Caki2 (cell line): ENCODE results near the gene LIPG. TPM values are rescaled to one million over a fixed set of nuclear protein-coding genes. Genes with fewer than 3 reads are reported as not detected.
"Not testable (repeated sequence)": the region's sequence is repeated elsewhere in the genome, so short reads cannot be mapped to it uniquely, and the experiment has no call there.

Source experiments
- DNase-seq: peaks from one replicate; pipeline ENCODE4 v3.0.0-alpha.2; 2015; ENCODE audit warnings: low read depth
- in situ Hi-C: cut with HindIII; loops from 2 replicates; pipeline ENCODE4 v1.10.0; 2016; ENCODE audit warnings: low sequenced_read_pairs, low pct_unique_long_range_greater_than_20kb, mixed read lengths
- total RNA-seq: library from RNA; depleted of rRNA; stranded (reverse); fragments of >200 nt; shearing (Covaris generic); gene quantifications from 2 replicates; pipeline ENCODE4 v1.2.3, GENCODE V29; 2014; ENCODE audit warnings: low replicate concordance

Gene LIPG
- total RNA-seq, 1 experiment from 2014 or later = 4.5 TPM

DNA sequence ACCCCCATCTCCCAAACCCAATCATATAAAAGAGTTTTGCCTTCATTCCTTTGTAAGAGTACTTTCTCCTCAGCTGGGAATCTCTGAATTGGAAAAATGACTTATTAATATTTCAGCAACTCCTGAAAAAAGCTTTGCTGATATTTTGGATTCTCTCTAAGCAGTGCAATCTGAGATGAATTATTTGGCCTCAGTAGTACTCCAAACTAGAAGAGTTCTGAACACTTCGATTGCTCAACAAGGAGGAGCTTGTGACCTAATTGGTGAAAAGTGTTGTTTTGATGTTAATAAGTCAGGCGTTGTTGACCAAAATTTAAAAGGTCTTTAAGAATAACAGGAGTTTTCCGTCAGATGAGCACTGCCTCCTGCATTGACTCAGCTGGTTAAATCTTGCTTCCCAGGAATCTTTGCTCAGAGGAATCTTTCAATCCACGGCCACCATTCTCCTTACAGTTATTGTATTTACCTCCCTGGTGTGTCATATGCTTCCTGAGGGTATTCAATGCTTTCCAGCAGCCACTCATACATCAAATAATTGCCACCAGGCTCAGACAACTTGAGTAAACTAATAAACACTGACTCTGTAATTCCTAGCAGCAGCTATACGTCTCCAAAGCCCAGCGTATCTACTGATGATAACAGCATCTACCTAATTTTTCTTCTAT is 24.5 kb upstream of the LIPG start:
- in situ Hi-C loops = no loop called here
- no peak for DNase-seq

- DNase-seq = no peak
- in situ Hi-C loops = no loop called here
Measured at GRCh38 chr18:49544362-49544761, 17.5 kb upstream of the LIPG start.

GRCh38 chr18:49546278-49546677 is 15.6 kb upstream of the LIPG start:
- in situ Hi-C loops = no loop called here
- DNase-seq = no peak

DNA sequence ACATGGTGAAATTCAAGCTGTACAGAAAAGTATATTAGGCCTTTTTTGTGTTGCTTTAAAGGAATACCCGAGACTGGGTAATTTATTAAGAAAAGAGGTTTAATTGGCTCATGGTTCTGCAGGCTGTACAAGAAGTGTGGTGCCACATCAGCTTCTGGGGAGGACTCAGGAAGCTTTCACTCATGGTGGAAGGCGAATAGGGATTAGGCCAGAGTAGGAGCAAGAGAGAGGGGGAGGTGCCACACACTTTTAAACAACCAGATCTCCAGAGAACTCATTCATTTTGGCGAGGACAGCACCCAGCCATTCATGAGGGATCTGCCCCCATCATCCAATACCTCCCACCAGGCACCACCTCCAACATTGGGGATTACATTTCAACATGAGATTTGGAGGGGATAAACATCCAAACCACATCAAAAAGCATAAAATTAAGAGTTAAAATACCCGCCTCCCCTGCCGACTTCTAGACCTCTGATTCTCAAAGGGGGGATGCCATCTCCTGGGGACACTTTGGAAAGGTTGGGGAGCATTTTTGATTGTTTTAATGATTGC is 15.1 kb upstream of the LIPG start:
- DNase-seq = no peak
- in situ Hi-C loops = no loop called here

DNA sequence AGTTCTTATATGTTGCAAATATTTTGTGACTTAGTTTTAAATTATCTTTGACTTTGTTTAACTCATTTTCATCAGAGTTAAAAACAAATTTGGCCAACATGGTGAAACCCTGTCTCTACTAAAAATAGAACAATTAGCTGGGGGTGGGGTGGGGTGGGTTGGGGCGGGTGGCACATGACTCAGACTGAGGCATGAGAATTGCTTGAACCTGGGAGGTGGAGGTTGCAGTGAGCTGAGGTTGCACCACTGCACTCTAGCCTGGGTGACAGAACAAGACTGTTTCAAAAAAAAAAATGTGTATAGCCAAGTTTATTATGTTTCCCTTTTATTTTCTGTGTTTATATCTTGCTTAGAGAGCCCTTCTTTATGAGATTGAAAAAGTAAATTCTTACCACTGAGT is 14.2 kb upstream of the LIPG start:
- DNase-seq = no peak
- in situ Hi-C loops = no loop called here

GRCh38 chr18:49548229-49548636 is 13.6 kb upstream of the LIPG start:
- in situ Hi-C loops = no loop called here
- DNase-seq = peak; percentile 36

GRCh38 chr18:49550621-49551339 is 11.1 kb upstream of the LIPG start:
- in situ Hi-C loops = no loop called here
- DNase-seq = peak; percentile 68

DNA sequence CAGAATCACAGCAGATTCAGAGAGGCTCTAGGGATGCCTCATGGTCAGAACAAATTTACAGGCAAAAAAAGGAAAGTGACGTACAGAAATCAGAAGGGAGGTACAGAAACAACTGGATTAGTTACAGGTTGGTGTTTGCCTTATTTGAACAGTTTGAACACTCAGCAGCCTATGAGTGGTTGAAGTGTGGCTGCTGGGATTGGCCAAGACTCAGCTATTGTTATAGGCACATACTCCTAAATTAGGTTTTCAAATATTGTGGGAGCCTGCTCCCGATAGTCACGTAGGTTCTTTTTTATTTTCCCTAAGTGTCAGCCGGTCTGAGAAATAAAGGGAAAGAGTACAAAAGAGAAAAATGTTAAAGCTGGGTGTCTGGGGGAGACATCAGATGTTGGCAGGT is 8.9 kb upstream of the LIPG start:
- no peak for DNase-seq
- in situ Hi-C loops = no loop called here

- in situ Hi-C loops = no loop called here
- no peak for DNase-seq
Measured at GRCh38 chr18:49555641-49556040, 6.2 kb upstream of the LIPG start.

DNA sequence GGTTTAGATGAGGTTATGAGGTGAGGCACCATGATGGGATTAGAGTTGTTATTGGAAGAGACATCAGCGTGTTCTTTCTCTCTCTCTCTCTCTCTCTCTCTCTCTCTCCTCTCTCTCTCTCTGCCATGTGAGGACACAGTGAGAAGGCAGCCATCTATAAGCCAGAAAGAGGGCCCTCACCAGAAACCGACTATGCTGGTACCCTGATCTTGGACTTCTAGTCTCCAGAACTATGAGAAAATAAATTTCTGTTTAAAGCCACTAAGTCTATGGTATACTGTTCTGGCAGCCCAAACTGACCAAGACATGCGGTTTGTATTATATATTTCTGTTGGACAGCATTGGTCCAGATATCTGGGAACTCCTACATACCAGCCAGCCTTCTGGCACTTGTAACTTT is 3.5 kb upstream of the LIPG start:
- DNase-seq = no peak
- in situ Hi-C loops = no loop called here

GRCh38 chr18:49559326-49559931 is 2.4 kb upstream of the LIPG start:
- in situ Hi-C loops = not testable (repeated sequence)
- peak; percentile 21 for DNase-seq

DNA sequence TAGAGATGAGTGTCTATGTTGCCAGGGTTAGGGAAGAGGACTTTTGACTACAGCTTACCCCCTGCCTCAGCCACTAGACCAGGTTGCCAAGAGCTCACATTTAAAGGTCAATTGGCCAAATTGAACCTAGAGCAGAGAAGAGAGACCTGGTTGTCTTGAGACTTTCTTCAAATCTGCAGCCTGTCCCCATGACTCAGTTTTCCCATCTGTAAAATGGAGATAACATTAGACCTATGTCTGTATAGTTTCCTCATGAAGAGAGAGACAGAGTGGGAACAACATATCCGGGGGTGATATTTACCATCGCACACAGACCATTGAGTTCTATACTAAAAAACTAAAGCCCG is 1.6 kb upstream of the LIPG start:
- DNase-seq = no peak

DNA sequence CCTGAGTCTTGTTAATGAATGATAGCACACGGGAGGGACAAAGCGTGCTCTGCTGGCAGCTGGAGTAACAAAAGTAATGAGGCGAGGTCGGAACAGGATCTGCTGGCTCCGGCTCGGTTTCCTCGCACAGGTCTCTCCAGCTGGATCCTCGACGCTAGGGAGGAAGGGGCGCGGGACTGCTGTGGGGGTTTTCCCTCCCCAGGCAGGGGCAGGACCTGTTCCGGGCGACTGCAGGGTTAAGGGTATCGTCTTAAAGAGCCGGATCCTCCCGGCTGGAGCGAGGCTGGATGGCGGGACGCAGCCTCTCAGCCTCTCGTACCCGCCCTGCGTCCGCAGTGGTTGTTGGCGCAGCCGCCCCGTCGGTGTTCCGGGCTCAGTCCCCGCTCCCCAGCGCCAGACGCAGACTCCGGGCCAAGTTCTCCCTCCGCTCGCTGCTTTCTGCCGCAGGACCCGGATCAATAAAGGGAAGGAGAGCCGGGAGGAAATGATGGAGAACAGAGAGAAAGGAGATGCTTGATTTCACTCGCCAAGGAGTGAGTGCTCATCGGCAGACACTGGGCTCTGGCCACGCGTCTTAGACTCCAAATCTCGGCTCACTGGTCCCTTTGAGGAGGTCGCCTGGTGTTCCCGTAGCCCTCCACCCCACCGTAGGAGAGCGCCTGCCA is 1.1 kb upstream of the LIPG start:
- DNase-seq = peak; percentile 64
- in situ Hi-C loops = no loop called here

More for the DNA sequence above, 1.6 kb upstream of the LIPG start:
- in situ Hi-C loops = no loop called here

GRCh38 chr18:49562481-49563129 is 748 bp downstream of the LIPG start:
- in situ Hi-C loops = no loop called here
- no peak for DNase-seq

DNA sequence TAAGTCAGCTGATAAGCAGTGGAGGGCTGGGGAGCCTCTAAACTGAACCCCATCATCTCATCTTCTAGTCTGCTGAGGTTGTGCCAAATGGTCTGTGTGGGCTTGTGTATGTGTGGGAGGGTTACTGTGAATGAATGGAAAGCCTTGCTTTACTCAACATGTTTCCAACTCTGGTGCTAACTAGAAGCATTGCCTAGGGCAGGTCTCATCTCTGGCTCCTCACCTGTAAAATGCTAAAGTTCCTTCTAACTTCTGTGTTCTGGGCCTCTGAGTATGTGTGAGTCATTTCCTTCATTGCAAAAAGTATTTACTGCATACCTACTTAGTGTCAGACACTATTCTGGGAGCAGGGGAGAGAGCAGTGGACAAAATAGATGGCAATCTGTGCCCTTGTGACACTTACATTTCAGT is 1.3 kb downstream of the LIPG start:
- peak; percentile 17 for DNase-seq
- in situ Hi-C loops = no loop called here

- DNase-seq = peak; percentile 24
- in situ Hi-C loops = no loop called here
Measured at GRCh38 chr18:49563701-49564517, 2.1 kb downstream of the LIPG start.

DNA sequence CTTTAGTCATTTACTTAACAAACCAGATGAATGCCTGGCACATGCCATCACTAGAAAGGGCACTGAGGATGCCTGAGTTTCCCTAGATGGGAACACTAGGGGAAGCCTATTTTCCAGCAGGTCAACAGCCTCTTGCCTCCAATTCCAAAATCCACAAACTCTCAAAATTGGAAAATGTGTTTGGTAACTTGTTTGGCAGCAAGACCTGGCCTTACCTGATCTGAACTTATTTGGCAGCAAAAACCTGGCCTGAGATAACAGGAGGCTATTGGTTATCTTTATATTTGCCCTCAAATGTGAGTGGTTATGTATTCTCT is 2.6 kb downstream of the LIPG start:
- in situ Hi-C loops = no loop called here

GRCh38 chr18:49565101-49565500 is 3.2 kb downstream of the LIPG start:
- in situ Hi-C loops = no loop called here
- no peak for DNase-seq

More for the DNA sequence above, 2.6 kb downstream of the LIPG start:
- DNase-seq = no peak
